Dermis microvascular lymphatic vessel endothelial cell (primary cell): ENCODE measurements around the gene CIBAR2. TPM values are rescaled to one million over a fixed set of nuclear protein-coding genes. Genes with fewer than 3 reads are reported as not detected.

Experiments
- DNase-seq, 2 donors: peaks; one replicate each; pipeline versions ENCODE4 v3.0.0 to v3.0.0-alpha.2; 2010; ENCODE audit warnings: low read depth in 2 of 2
- total RNA-seq: library from RNA; depleted of rRNA; stranded (reverse); fragments of >200 nt; gene quantifications from 2 replicates; pipeline ENCODE4 v1.2.1, GENCODE V29; 2014

The CIBAR2 gene
- not detected in 2 replicates for total RNA-seq

DNA sequence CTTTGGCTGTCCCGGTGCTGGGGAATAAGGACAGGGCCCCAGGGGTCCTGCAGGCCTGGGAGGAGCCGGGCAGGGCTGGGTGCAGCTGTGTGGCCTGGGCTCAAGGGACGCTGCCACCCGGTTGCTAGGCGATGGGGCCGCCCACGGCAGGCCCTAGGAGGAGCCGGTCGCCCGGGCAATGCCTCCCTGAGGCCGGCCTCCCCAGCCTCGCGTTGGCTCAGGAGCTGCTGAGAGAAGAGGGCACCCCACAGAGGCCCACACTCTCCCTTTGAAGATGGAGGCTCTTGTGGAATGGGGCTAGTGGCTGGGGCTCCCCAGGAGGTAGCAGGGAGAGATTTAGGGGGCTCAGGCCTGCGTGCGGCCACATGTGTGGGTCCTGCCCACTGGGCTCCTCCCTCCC is at the start of gene CIBAR2:
Gene CIBAR2 (minus strand): TSS at position 109 of the 400 bp plus-strand sequence. CDS start 120 bp downstream, outside the sequence.
- no peak for DNase-seq

DNA sequence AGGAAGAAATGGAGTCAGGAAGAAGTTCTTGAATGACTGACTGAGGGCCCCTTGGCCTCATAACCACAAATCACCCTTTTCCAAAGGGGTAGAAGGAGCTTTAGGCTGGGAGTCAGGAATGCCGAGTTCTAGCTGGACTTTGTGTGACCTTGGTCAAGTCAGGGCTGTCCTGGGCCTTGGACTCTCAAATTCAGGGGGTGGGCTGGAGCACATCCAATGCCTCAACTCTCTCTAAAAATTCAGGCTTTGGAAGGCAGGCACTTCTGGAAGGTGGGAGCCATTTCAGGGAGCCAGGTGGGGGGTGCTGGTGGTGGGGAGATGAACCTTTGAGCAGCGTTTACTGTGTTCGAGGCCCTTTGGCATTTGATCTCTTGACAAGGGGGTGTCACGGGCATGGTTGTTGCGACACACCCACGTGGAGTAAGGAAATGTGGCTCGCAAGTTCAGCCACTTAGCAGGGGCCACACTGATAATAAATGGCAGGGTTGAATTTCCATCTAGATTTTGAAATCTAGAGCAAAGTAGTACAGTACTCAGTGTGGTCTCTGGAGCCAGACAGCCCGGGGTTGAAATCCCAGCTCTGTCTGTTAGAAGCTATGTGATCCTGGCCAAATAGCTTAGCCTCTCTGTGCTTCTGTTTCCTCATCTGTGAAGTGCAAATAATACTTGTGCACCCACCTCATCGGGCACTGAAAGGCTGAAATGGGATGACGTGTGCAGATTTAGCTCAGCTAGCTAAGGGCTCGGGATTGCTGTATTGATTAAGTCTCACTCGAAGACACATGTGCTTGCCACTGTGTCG is 47.1 kb upstream of the CIBAR2 start:
- DNase-seq, result no peak

DNA sequence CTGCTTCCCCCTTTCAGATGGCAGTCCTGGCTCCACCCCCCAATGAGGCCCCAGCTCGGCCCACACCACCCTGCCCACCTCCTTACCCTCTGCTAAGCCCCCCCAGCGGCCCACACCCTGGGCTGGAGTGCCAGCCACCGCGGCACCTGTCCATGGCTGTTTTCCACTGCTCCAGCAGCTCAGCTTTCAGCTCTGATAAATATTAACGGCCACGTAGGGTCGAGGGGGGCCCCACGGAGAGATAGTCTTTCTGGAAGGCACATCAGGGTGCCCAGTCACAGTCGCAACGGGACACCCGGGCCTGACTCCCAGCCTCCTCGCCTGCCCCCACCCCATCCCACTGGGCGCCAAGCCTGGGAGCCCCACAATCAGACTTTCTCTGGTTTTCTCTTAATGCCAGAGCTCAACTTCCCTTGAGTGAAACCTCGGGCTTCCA is 46.5 kb upstream of the CIBAR2 start:
- DNase-seq, result no peak

DNA sequence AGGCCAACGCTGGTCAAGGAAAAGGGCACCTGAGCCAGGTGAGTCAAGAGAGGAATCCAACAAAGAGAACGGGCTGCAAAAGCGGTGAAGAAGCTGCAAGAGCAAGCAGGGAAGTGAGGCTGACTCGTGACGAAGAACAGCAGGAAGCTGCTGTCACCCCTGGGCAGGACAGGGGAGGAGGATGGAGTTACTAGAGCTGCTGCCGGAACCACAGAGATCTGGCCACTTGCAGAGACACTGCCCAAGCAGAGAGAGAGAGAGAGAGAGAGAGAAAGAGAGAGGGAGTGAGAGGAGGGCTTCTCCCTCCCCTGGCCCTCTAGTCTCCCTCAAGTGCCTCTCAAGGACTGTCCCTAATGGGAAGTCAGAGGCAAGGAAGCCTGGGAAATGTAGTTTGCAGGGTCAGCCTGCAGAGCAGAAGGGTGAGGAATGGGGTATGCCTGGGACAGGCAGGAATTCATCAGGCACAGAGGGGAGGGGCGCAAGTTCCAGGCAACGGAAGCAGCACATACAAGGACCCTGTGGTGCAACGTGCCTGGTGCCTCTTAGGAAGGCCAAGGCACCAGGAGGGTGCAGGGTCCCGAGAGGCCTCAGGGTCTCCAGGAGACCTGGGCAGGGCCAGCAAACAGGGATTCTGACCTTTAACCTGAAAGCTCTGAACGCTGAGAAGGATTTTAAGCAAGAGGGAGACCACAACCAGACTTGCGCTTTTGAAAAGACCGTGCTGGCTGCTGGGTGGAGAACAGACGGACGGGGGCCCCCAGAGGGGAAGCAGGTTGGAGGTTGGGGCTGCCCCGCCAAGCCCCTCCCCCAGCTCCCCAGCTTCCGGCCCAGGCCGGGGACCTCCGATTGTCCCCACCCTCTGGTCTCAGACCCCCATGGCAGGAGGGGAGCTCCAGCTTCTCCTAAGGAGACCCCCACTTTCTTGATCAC is 45.8 kb upstream of the CIBAR2 start:
- DNase-seq, result no peak

DNA sequence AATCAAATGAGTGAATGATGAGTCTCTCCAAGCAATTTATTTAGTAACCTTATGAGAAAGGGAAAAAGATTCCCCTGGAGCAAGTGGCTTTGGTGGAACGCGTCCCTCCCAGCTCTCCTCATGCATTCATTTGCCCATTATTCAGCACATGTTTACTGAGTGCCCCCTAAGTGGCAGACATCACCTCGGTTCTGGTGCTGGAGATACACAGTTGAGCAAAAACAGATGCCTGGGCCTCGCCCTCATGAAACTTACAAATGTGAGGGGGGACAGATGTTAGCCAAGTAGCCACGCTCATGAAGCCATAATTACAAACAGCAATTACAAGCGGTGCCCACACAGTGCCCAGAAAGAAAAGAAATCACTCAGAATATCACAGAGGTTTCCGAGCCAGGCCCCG is 45.1 kb upstream of the CIBAR2 start:
- DNase-seq, result no peak

DNA sequence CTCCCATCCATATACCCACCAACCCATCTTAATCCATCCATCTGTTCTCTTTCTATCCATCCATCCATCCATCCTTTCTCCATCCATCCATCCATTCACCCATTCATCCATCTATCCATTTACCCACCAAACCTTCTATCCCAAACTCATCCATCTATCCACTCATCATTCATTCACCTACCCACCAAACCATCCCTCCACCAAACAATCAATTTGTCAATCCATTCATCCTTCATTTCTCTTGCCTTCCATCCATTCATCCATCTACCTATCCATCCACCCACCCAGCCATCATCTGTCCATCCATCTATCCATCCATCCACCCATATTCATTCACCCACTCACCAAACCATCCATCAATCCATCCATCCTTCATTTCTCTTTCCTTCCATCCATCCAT is 44.6 kb upstream of the CIBAR2 start:
- no peak for DNase-seq

DNA sequence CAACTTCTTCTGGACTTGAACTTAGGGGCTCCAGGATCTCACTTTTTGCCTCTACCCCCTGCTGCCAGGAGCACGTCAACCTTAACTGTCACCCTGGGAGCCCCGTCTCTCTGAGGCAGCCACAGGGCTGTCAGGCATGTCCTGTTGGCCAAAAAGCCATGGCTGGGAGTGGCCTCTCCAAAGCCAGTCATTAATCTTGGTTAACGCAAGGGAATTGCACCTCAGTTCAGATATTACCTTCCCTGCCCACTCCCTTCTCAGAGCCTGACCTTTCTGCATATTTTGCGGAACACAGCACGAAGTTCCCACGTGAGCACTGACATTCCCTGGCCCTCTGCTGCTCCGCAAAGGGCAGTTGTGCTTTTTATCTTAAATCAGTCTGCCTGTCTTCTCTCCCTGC is 44.2 kb upstream of the CIBAR2 start:
- DNase-seq, result no peak

DNA sequence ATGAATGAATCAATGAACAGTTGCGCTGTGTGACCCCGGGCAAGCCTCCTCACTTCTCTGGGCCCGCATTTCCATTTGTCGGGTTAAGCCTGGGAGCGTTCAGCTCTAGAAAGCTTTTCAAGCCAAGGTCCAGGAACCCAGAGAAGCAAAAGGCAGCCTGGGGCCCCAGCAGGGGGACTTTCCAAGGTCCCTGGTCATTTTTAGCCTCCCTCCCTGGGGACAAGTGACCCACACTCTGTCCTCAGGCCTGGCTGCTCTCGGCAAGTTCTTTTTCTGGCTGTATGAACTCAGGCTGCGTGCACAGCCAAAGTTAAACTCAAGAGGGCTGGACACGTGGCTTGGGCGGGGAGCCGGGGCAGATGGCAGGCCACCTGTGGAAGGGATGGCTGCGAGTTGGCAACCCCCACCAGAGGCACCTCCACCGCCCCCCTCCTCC is 41.4 kb upstream of the CIBAR2 start:
- no peak for DNase-seq

DNA sequence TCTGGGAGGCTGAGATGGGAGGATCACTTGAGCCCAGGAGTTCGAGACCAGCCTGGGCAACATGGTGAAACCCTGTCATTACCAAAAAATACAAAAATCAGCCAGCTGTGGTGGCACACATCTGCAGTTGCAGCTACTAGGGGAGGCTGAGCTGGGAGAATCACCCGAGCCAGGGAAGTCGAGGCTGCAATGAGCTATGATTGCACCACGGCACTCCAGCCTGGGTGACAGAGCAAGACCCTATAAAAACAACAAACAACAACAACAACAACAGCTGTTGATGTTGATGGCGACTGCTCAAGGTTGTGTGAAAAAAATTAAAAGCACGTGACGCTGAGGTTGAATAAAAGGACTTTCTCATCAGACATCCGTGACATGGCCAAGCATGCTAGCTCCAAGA is 40.8 kb upstream of the CIBAR2 start:
- DNase-seq, result no peak

DNA sequence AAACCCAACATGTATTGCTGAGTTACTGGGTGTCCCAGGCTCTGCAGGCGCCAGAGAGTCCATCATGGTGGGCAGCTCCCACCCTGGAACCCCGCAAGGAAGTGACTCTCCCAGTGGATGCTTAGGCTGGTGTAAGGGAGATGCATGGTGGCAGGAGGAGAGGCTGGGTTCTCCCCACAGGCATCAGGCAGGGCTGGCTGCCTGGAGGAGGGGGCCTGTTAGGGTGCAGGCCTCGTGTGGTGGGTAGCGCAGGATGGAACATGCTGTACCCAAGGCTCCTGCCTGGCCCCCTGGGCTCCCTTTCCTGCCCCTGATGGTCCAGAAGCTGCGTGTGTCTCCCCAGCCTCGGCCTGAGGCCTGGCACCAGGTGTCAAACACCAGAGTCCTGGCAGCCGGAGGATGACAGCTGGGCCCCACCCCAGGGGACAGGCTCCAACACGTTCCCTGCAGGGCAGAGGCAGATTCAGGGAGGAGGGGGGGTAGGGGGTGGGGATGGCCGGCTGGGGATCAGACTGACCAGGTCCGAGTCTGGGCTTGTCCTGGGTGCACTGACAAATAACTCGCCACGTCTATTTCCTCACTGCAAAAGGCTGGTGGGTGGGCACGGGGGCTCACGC is 40.2 kb upstream of the CIBAR2 start:
- no peak for DNase-seq

DNA sequence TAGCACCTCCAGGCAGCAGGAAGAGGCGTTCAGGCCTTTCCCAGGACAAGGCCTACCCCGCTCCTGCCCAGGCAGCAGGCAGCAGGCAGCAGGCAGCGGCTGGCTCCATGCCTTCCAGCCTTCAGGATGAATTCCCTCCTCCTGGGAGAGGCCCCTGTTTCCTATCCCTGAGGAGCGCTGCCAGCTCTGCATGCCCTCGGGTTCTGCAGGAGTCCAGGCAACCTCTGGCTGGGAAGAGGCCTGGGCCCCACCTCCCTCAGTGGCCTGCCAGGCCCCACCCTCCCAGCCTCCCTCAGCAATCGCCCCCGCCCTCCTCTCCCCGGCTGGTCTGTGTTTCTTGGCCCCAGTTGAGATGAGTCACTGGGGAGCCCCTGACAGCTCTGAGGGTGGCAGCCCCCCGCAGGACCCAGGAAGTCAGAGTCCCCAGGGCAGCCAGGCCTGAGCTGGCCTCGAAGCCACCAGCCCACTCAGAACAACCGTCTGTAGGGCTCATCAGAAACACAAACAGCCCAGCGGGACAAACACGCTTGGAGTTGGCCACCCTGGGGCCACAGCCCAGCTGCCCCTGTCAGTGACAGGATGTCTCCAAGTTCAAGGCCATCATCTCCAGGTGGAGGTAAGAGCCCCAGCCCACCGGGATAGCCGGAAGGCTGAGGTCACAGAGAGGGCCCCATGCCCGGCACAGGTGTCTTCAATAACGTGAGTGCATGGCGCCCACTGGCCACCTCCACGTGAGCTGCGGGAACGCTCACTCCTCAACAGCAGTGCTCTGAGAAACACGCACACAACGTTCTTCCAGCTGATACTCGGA is 39.5 kb upstream of the CIBAR2 start:
- peak in 1 of 2 donors; percentile 52 for DNase-seq

DNA sequence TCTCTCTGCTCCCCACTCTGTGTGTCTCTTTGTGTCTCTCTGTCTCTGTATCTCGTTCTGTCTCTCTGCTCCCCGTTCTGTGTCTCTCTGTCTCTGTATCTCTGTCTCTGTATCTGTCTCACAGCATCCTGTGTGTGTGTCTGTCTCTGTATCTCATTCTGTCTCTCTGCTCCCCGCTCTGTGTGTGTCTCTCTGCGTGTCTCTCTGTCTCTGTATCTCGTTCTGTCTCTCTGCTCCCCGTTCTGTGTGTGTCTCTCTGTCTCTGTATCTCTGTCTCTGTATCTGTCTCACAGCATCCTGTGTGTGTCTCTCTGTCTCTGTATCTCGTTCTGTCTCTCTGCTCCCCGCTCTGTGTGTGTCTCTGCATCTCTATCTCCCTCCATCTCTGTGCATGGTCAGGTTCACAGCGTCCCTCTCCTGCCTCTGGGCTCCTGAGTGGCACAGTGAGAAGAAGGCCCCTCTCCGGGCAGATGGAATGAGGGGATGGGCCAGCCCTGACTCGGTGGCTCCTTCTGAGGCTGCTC is 38.9 kb upstream of the CIBAR2 start:
- no peak for DNase-seq

DNA sequence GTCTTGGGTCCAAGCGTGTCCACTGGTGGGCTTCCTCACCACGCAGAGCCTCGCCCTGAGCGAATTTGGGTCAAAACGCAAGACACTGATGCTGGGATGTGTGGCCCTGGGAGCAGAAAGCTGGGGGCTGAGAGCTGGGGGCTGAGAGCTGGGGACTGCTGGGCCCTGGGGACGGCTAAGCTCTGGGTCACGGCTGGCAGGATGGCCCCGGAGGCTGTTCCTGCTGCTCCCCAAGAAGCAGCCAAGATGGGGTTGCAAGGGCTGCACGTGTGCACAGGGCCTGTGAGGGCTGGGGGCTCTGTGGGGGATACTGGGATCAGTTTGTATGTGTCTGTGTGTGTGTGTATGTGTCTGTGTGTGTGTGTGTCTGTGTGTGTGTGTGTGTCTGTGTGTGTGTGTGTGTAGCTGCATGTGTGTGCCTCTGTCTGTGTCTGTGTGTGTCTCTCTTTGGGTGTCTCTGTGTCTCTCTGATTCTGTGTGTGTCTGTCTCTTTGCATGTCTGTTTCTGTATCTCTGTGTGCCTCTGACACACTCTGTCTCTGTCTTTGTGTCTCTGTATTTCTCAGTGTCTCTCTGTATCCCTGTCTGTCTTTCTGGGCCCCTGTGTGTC is 38.2 kb upstream of the CIBAR2 start:
- DNase-seq, result no peak

DNA sequence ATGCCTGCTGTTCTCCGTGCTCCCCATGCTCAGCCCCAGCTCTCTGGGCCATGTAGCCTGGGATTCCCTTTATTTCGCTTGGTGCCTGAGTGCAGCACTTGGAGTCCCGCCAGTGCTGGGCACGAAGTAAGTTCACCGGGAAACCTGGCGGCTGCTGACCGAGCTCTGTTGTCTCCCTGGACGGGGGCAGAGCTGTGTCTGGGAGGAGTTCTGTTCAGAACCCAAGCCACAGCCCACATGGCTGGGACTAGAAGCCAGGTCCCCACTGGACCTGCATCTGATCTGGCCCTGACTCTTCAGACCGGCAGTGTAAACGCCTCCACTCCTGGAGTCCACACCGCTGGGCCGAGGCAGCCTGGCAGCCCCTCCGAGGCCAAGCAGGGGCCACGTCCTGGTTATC is 37.5 kb upstream of the CIBAR2 start:
- DNase-seq, result peak in 1 of 2 donors; percentile 29

DNA sequence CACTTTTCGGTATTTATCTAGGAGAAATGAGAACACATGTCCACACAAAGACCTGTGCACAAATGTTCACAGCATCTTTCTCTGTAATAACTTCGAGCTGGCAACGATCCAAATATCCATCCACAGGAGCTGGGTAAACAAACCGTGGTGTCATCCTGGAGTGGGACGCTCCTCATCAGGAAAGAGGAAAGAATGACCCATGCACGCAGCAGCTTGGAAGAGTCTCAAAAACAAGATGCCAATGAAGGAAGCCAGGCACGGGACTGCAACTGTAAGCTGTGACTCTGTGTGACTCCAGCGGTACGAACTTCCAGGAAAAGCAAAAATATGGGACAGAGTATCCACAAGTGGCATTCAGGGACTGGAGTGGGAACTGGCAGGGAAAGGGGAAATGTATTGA is 36.7 kb upstream of the CIBAR2 start:
- peak; percentile 93 to 97 for DNase-seq

DNA sequence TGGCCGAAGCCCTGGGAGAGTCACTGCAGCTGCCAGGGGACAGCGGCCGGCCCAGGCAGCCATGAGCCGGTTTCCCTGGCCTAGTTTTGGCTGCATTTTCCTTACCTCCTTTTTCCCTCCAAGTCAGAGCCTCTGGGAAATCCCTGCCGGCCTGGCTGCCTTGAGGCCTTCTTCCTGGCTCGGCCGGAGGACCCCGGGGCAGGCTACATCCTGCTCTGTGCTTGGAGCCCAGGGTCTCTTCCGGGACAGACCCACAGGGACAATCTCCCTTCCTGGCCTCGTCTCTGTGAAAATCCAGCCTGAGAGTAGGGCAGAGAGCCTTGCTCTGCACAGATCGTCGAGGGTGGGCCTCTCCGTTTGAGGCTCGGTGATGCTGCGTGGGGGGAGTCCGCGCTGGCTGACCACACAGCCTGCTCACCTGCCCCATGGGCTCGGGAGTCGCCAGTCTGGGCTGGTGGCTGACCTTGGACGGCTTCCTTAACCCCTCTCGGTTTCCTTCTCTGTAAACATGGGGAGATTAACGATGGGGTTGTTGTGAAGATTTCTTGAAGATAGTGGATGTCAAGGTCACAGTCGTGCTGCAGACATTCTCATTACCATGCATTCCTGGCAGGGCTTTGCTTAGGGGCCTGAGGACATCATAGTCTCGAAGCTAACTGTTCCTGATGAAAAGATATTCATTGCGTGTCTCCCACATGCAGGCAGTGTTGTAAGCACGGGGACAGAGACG is 34.8 kb upstream of the CIBAR2 start:
- no peak for DNase-seq

DNA sequence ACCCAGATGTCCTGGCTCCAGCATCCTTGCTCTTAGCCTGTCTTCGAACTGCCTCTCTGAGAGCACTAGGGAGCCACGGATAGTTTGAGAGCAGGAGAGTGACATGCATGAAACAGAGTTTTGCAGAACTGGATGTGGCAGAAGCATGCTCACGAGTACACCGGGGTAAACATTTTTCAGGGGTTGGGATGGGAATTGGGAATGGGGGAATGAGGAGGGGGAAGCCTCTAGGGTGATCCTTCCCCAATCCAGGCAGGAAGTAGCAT is 34.2 kb upstream of the CIBAR2 start:
- no peak for DNase-seq

DNA sequence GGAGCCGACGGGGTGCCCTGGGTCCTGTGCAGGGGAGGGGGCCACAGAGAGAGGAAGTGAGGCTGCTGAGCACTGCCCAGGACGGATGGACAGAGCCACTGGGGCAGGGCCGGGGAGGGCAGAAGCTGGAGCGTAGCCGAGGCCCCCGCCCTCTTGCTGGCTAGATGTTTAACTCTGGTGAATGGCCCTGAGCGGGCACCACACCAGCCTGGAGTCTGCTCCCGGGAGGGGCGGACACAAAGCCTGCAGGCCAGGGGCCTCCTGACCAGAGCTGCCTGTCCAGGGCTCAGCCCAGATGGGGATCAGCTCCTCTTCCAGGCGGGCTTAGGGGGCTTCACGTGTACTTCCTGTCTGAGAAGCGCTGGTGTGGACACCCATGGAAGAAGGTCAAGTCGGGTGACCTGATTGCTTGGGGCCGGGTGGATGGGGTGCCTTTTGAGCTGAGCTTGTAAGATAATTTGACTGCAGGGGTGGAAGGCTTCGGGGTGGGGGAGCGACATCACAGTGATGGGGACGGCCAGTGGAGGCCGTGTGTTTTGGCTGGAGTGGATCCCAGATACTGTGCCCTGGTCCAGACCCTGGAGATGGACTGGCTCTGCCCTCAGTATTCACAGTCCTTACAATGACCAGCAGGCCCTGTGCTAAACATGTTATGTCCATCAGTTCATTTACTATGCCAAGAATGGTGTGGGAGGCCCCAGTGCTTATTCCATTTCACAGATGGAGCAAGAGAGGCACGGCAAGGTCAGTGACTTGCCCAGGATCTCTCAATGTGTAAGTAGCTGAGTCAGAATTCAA is 33.7 kb upstream of the CIBAR2 start:
- no peak for DNase-seq

DNA sequence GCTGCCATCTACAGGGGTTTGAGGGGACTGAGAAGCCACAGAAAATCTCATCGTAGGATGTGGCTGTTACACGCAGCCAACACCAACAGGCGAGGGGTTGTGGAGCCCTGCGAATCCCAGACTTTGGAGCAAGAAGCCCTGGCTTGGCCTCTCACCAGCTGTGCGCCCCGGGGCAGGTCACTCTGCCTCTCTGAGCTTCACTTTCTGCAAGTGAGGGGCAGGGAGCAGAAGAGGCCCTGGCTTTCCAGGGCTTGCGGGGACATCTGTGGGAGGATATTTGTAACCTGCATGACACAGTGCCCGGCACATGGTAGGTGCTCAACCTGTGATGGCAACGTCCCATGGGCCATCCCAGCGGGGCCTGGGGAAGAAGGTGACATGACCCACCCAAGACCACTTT is 32.9 kb upstream of the CIBAR2 start:
- DNase-seq, result no peak
